ENCODE measurements around the gene GAS7. TPM values are rescaled to one million over a fixed set of nuclear protein-coding genes. Genes with fewer than 3 reads are reported as not detected.

GAS7 gene
- total RNA-seq, 1 experiment from 2014 or later = 4.1 TPM

GRCh38 chr17:10247810-10248209 is 49.4 kb upstream of the GAS7 start:
- CTCF ChIA-PET = no interaction called here
- Histone ChIP-seq H3K9ac (ENCODE audit: low read length) (no peak overlapping the region), H3K4me3 (replicated peaks in 1 of 2; ENCODE audit: low read depth in 1 of 2, low read length in 2 of 2) (no peak overlapping the region), H3K4me1 (ENCODE audit: control insufficient read depth in 1 of 2, insufficient read depth in 2 of 2, low read length in 2 of 2) (peaks cover 0 to 7% of the 10 kb centered on the region in 2 experiments; a peak in 2 of 4 replicates), H3K9me2 (ENCODE audit: insufficient read depth) (no peaks in the 10 kb centered on the region), H3K4me2 (ENCODE audit: low read length) (no peak overlapping the region), H2AFZ (ENCODE audit: low read depth, low read length, poor library complexity, severe bottlenecking) (no peak overlapping the region), H3K27ac (ENCODE audit: low read depth, low read length) (no peak overlapping the region), H3K27me3 (ENCODE audit: insufficient read depth, low read length) (no peaks in the 10 kb centered on the region), H4K20me1 (ENCODE audit: insufficient read depth) (no peaks in the 10 kb centered on the region), H3K79me2 (ENCODE audit: insufficient read depth, low read length) (no peaks in the 10 kb centered on the region), H3K36me3 (ENCODE audit: control insufficient read depth in 1 of 2, insufficient read depth in 2 of 2, low read length in 2 of 2) (no peaks in the 10 kb centered on the region), H3K9me3 (ENCODE audit: control insufficient read depth in 1 of 2, insufficient read depth in 1 of 2, low read depth in 1 of 2, low read length in 2 of 2) (no peaks in the 10 kb centered on the region)
- no peak for ATAC-seq
- BruUV-seq (replicated peaks) = no TSS peak
- POLR2A ChIA-PET = no interaction called here
- no peak for DNase-seq (ENCODE audit: low read depth, low spot score)
- TF ChIP-seq, protein P1, sequence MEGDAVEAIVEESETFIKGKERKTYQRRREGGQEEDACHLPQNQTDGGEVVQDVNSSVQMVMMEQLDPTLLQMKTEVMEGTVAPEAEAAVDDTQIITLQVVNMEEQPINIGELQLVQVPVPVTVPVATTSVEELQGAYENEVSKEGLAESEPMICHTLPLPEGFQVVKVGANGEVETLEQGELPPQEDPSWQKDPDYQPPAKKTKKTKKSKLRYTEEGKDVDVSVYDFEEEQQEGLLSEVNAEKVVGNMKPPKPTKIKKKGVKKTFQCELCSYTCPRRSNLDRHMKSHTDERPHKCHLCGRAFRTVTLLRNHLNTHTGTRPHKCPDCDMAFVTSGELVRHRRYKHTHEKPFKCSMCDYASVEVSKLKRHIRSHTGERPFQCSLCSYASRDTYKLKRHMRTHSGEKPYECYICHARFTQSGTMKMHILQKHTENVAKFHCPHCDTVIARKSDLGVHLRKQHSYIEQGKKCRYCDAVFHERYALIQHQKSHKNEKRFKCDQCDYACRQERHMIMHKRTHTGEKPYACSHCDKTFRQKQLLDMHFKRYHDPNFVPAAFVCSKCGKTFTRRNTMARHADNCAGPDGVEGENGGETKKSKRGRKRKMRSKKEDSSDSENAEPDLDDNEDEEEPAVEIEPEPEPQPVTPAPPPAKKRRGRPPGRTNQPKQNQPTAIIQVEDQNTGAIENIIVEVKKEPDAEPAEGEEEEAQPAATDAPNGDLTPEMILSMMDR (IDR thresholded peaks at IDR 0.05 in 2 of 3, conservative IDR thresholded peaks at IDR 0.05 in 1 of 3; ENCODE audit: borderline replicate concordance in 1 of 3, insufficient read depth in 1 of 3, low read depth in 2 of 3, low read length in 2 of 3) = no peak
- TF ChIP-seq REST (IDR thresholded peaks at IDR 0.05; ENCODE audit: low read depth) (no peak), ATF3 (IDR thresholded peaks at IDR 0.05) (no peak), CBX3 (IDR thresholded peaks at IDR 0.05; ENCODE audit: low read depth) (no peak)
- RAD21 ChIA-PET (ENCODE audit: low non-redundant PET in 1 of 2, low total read pairs in 2 of 2, uncharacterized antibody in 2 of 2, unreplicated experiment in 2 of 2) = no interaction called here
- intact Hi-C loops (cut with micrococcal nuclease) = no loop called here

Data from HCT116 (cell line).